ENCODE data around the gene AMH.

GRCh38 chr19:2269244-2270156 is 20.4 kb downstream of the AMH start:
- no peak for TF ChIP-seq RAD21 (conservative IDR thresholded peaks at IDR 0.05 in 1 of 2, IDR thresholded peaks at IDR 0.05 in 1 of 2)
- TF ChIP-seq CTCF (IDR thresholded peaks at IDR 0.05): no peak
- peak; percentile 93 for TF ChIP-seq POLR2A (IDR thresholded peaks at IDR 0.05; ENCODE audit: low read length)

All from A549 (cell line).